Measurements from ENCODE around the gene LMF1. TPM values are rescaled to one million over a fixed set of nuclear protein-coding genes. Genes with fewer than 3 reads are reported as not detected.

The LMF1 gene
- total RNA-seq, 1 experiment from 2014 or later = 12.2 TPM

DNA sequence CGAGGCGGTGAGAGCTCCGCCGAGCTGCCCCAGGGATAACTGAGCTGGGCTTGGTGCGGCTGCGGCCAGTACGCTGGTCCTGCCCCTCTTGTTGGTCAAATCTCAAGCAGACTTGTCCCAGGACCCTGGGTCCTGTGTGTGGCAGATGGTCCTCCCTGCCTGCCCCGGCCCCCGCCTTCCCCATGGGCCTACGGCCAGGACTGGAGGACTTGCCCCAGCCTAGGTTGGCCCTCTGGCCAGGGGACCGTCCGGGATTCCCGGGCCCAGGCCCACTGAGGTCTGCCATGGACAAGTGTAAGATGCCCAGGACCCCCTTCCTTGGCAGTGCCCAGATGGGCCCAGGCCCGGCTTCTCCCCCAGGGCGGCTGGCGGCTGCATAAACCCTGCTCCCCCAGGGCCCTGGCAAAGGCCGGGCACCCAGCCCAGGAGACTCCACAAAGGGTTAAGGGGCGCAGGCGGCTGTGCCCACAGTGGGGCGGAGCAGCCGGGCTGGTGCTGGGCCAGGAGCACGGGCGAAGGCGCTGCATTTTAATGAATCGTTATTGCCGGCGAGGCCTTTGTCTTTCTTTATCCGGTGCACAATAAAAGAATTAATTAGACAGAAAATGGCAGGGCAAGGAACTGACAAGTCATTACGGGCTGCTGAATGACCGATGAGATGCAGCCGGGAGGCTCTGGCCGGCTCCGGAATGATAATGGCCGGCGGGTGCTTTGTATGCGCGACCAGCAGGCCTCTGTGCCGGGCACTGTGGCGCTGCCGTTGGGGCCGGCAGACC, 19.9 kb upstream of the LMF1 start:
- no peaks in the 10 kb centered on the region for H3K36me3 ChIP-seq (ENCODE audit: insufficient read depth, low read length)
- H3K9me3 ChIP-seq (ENCODE audit: low read length) = no peaks in the 10 kb centered on the region
- no peak overlapping the region for H3K4me2 ChIP-seq (ENCODE audit: low read depth, low read length, poor library complexity, severe bottlenecking)
- H2AFZ ChIP-seq (ENCODE audit: low read length) = no peak overlapping the region
- no peaks in the 10 kb centered on the region for H3K79me2 ChIP-seq (ENCODE audit: low read length)
- H3K9ac ChIP-seq (ENCODE audit: low read length) = no peak overlapping the region
- H3K4me1 ChIP-seq (ENCODE audit: low read length) = no peaks in the 10 kb centered on the region
- no peak for DNase-seq
- H3K27me3 ChIP-seq (ENCODE audit: low read length) = no peaks in the 10 kb centered on the region
- no peaks in the 10 kb centered on the region for H3K9me2 ChIP-seq (replicated peaks; ENCODE audit: insufficient read depth, low read length)
- no peak overlapping the region for H3K4me3 ChIP-seq (ENCODE audit: low read length)
- no peak overlapping the region for H3K27ac ChIP-seq (ENCODE audit: low read length)
- H4K20me1 ChIP-seq (ENCODE audit: insufficient read depth, low read depth, low read length) = no peaks in the 10 kb centered on the region

GRCh38 chr16:989354-989814, 18.6 kb upstream of the LMF1 start:
- Histone ChIP-seq H3K9me3 (ENCODE audit: low read length) (no peaks in the 10 kb centered on the region), H3K9me2 (replicated peaks; ENCODE audit: insufficient read depth, low read length) (no peaks in the 10 kb centered on the region), H4K20me1 (ENCODE audit: insufficient read depth, low read depth, low read length) (no peaks in the 10 kb centered on the region), H3K36me3 (ENCODE audit: insufficient read depth, low read length) (no peaks in the 10 kb centered on the region), H2AFZ (ENCODE audit: low read length) (no peak overlapping the region), H3K79me2 (ENCODE audit: low read length) (no peaks in the 10 kb centered on the region), H3K4me1 (ENCODE audit: low read length) (no peaks in the 10 kb centered on the region), H3K4me3 (ENCODE audit: low read length) (no peak overlapping the region), H3K4me2 (ENCODE audit: low read depth, low read length, poor library complexity, severe bottlenecking) (no peak overlapping the region), H3K27me3 (ENCODE audit: low read length) (no peaks in the 10 kb centered on the region), H3K27ac (ENCODE audit: low read length) (no peak overlapping the region), H3K9ac (ENCODE audit: low read length) (no peak overlapping the region)
- DNase-seq = no peak

- Histone ChIP-seq H3K9ac (ENCODE audit: low read length) (no peak overlapping the region), H3K27me3 (ENCODE audit: low read length) (no peaks in the 10 kb centered on the region), H3K27ac (ENCODE audit: low read length) (no peak overlapping the region), H3K4me1 (ENCODE audit: low read length) (no peaks in the 10 kb centered on the region), H3K4me2 (ENCODE audit: low read depth, low read length, poor library complexity, severe bottlenecking) (no peak overlapping the region), H3K9me2 (replicated peaks; ENCODE audit: insufficient read depth, low read length) (no peaks in the 10 kb centered on the region), H3K9me3 (ENCODE audit: low read length) (no peaks in the 10 kb centered on the region), H4K20me1 (ENCODE audit: insufficient read depth, low read depth, low read length) (no peaks in the 10 kb centered on the region), H2AFZ (ENCODE audit: low read length) (no peak overlapping the region), H3K36me3 (ENCODE audit: insufficient read depth, low read length) (no peaks in the 10 kb centered on the region), H3K4me3 (ENCODE audit: low read length) (no peak overlapping the region), H3K79me2 (ENCODE audit: low read length) (no peaks in the 10 kb centered on the region)
- DNase-seq = no peak
Observed at GRCh38 chr16:988471-989353, 17.9 kb upstream of the LMF1 start.

GRCh38 chr16:987906-988305, 17.1 kb upstream of the LMF1 start:
- Histone ChIP-seq H3K4me2 (ENCODE audit: low read depth, low read length, poor library complexity, severe bottlenecking) (no peak overlapping the region), H3K27me3 (ENCODE audit: low read length) (no peaks in the 10 kb centered on the region), H3K79me2 (ENCODE audit: low read length) (no peaks in the 10 kb centered on the region), H3K9ac (ENCODE audit: low read length) (no peak overlapping the region), H3K4me3 (ENCODE audit: low read length) (no peak overlapping the region), H3K36me3 (ENCODE audit: insufficient read depth, low read length) (no peaks in the 10 kb centered on the region), H3K27ac (ENCODE audit: low read length) (no peak overlapping the region), H3K4me1 (ENCODE audit: low read length) (no peaks in the 10 kb centered on the region), H3K9me2 (replicated peaks; ENCODE audit: insufficient read depth, low read length) (no peaks in the 10 kb centered on the region), H4K20me1 (ENCODE audit: insufficient read depth, low read depth, low read length) (no peaks in the 10 kb centered on the region), H3K9me3 (ENCODE audit: low read length) (no peaks in the 10 kb centered on the region), H2AFZ (ENCODE audit: low read length) (no peak overlapping the region)
- no peak for DNase-seq

DNA sequence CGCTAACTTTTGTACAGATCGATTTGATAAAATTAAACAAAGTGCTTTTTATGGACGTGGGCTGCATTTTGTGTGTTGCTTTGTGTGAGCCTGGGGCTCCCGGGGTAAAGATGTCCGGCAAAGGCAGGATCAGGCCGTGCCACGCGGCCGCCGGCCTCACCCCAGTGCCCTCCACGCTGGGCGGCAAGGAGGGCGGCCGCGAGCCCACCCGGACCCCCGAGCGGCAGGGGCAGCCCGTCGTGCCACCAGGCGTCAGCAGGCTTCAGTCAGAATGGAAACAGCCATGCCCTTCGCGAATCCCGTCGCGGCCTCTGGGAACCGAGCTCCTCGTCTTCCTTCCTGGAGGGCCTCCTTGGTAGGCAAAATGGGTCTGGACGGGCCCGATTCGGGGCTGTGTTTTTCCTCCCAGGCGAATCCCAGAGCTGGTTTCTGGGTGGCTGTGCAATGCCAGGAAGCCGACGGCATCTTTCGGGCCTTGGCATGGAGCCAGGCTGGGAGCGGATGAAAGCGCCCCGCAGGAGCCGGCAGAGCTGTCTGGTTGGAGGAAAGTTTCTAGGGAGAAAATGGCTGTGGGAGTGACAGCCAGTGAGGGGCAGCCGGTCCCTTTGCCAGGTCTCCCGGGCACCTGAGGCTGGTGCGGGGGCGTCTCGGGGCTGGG, 16.3 kb upstream of the LMF1 start:
- Histone ChIP-seq H3K27me3 (ENCODE audit: low read length) (no peaks in the 10 kb centered on the region), H3K27ac (ENCODE audit: low read length) (no peak overlapping the region), H3K4me1 (ENCODE audit: low read length) (no peaks in the 10 kb centered on the region), H3K4me3 (ENCODE audit: low read length) (no peak overlapping the region), H3K9me3 (ENCODE audit: low read length) (no peaks in the 10 kb centered on the region), H3K36me3 (ENCODE audit: insufficient read depth, low read length) (no peaks in the 10 kb centered on the region), H3K4me2 (ENCODE audit: low read depth, low read length, poor library complexity, severe bottlenecking) (no peak overlapping the region), H3K9me2 (replicated peaks; ENCODE audit: insufficient read depth, low read length) (no peaks in the 10 kb centered on the region), H3K79me2 (ENCODE audit: low read length) (no peaks in the 10 kb centered on the region), H4K20me1 (ENCODE audit: insufficient read depth, low read depth, low read length) (no peaks in the 10 kb centered on the region), H3K9ac (ENCODE audit: low read length) (no peak overlapping the region), H2AFZ (ENCODE audit: low read length) (no peak overlapping the region)
- no peak for DNase-seq

DNA sequence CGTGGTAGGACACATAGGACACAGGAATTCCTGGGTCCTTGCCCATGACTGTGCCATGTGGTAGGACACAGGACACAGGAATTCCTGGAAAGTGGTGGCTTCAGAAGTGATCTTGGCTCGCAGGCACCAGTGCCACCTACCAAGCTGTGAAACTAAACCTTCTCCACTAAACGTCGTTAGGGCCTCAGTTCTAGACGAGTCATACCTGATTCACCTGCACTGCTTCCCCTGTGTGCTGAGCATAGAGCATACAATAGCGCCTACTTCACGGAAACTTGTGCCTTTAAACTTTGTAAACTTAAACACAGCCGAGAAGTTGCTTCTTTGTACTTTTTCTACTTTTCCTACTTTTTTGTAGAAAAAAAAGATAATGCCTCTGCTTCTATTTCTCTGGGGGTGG, 15.6 kb upstream of the LMF1 start:
- H3K4me1 ChIP-seq (ENCODE audit: low read length) = no peaks in the 10 kb centered on the region
- H3K9me2 ChIP-seq (replicated peaks; ENCODE audit: insufficient read depth, low read length) = no peaks in the 10 kb centered on the region
- no peak overlapping the region for H3K4me2 ChIP-seq (ENCODE audit: low read depth, low read length, poor library complexity, severe bottlenecking)
- H2AFZ ChIP-seq (ENCODE audit: low read length) = no peak overlapping the region
- no peak overlapping the region for H3K9ac ChIP-seq (ENCODE audit: low read length)
- H4K20me1 ChIP-seq (ENCODE audit: insufficient read depth, low read depth, low read length) = no peaks in the 10 kb centered on the region
- no peak for DNase-seq
- H3K79me2 ChIP-seq (ENCODE audit: low read length) = no peaks in the 10 kb centered on the region
- no peak overlapping the region for H3K4me3 ChIP-seq (ENCODE audit: low read length)
- no peaks in the 10 kb centered on the region for H3K36me3 ChIP-seq (ENCODE audit: insufficient read depth, low read length)
- H3K27me3 ChIP-seq (ENCODE audit: low read length) = no peaks in the 10 kb centered on the region
- no peaks in the 10 kb centered on the region for H3K9me3 ChIP-seq (ENCODE audit: low read length)
- no peak overlapping the region for H3K27ac ChIP-seq (ENCODE audit: low read length)

DNA sequence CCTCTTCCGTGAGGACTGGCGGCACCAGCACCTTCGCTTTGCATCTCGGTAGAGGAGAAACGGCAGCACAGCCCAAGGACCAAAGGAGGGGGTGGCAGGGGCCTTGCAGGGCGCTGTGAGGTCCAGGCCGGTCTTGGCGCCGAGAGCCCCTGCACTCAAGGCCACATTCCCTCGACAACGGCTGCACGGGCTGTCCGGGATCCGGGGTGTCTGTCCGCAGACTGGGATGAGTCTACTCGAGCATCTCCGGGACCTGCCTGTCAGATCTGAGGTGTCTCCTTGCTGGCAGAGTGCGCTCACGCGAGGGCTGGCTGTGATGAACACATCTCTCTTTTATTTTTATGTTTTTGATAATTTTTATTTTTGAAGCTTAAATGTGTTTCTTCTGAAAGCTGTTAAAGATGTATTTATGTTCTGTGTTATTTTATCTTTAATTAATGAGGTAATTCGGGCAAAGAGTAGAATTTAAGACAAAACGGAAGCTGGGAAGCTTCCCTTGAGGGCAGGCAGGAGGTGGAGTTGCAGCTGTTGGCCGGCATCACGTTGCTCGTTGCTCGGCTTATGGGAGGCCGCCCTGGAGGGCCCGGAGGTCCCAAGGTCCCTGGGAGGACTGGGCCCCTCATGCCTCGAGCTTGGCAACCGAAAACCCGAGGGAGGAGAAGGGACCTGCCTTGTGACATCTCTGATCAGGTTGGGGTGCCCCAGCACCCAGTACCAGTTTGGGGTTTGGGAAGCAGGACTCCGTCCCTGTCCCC, 15.0 kb upstream of the LMF1 start:
- H3K9me3 ChIP-seq (ENCODE audit: low read length) = no peaks in the 10 kb centered on the region
- H3K9ac ChIP-seq (ENCODE audit: low read length) = no peak overlapping the region
- H3K79me2 ChIP-seq (ENCODE audit: low read length) = no peaks in the 10 kb centered on the region
- no peak overlapping the region for H3K4me2 ChIP-seq (ENCODE audit: low read depth, low read length, poor library complexity, severe bottlenecking)
- H3K4me1 ChIP-seq (ENCODE audit: low read length) = no peaks in the 10 kb centered on the region
- no peaks in the 10 kb centered on the region for H3K27me3 ChIP-seq (ENCODE audit: low read length)
- DNase-seq = no peak
- no peaks in the 10 kb centered on the region for H4K20me1 ChIP-seq (ENCODE audit: insufficient read depth, low read depth, low read length)
- no peaks in the 10 kb centered on the region for H3K9me2 ChIP-seq (replicated peaks; ENCODE audit: insufficient read depth, low read length)
- H3K27ac ChIP-seq (ENCODE audit: low read length) = no peak overlapping the region
- H2AFZ ChIP-seq (ENCODE audit: low read length) = no peak overlapping the region
- H3K36me3 ChIP-seq (ENCODE audit: insufficient read depth, low read length) = no peaks in the 10 kb centered on the region
- no peak overlapping the region for H3K4me3 ChIP-seq (ENCODE audit: low read length)
